8988T (cell line): ENCODE results near the gene SUPT20H.
"Not testable (repeated sequence)": the region's sequence is repeated elsewhere in the genome, so short reads cannot be mapped to it uniquely, and the experiment has no call there.

Source experiments
- DNase-seq: peaks from one replicate; pipeline ENCODE4 v3.0.0; 2011

SUPT20H gene

DNA sequence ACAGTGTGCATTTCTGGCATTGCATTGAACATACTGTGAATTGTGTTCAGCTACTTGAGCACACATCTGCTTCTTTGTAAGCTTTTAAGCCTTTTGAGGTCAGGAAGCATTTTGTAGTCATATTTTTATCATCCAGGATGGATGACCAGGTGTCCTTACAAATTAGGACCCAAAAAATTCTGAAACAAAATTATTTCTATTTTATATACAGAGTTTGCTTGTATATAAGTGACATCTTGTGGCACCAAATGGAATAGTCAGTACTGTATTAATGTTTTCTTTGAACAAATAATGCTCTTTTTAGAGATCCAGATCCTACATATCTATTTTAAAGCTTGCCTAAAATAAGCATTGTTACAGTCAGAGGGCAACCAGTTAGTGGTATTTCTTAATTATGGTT lies 9.5 kb upstream of the SUPT20H start:
- no peak for DNase-seq

DNA sequence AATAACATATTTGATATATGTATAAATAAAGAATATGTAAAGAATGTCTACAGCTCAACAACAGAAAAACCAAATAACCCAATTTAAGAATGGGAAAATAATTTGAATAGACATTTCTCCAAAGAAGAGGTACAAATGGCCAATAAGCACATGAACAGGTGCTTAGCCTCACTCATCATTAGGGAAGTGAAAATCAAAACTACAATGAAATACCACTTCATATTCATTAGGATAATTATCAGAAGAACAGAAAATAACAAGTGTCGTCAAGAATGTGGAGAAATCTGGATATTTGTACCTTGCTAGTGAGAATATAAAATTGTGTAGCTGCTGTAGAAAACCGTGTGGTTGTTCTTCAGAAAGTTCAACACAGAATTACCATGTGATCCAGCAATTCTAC lies 8.4 kb upstream of the SUPT20H start:
- DNase-seq: no peak

DNA sequence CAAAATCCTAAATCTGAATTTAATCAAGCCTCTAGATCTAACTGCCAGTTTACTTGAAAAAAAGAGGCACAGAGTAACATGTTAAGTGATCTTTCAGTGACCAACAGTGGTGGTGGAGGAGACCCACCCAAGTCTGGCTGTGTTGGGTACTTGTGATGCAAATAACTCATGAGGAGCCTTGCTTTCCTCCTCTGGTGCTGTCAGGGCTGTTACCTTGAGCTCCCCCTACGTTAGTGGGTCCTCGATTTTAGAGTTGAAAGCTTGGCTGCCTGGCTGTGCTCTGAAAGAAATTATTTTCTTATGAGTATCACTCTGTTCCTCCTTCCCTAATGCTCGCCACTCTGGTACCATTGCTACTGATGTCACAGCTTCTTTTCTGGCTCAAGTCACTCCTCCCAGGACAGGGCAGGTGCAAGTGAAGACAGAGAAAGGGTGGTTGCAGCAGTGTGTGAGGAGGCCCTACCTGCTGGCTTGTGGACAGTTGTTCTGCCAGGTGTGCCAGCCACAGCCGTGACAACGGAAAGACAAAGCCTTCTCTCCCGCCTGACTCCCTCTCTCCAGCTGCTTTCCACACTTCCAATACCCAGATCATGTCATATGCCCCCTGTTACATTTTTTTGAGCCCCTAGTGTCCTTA lies 6.5 kb upstream of the SUPT20H start:
- DNase-seq: no peak

DNA sequence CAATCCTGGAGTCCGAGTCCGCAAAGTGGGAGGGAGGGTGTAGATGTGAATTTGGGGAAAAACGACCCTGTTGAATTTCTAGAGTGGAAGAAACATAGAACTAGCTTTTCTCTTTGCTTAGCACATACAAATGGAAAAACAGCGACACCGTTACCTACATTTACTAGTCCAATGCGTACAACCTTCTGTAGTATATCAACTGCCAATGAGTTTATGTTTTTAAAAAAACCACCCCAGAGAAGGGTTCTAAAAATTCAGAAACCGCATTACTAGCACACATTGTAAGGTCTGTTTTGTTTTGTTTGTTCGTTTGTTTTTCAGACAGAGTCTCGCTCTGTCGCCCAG lies 332 bp upstream of the SUPT20H start:
- no peak for DNase-seq

DNA sequence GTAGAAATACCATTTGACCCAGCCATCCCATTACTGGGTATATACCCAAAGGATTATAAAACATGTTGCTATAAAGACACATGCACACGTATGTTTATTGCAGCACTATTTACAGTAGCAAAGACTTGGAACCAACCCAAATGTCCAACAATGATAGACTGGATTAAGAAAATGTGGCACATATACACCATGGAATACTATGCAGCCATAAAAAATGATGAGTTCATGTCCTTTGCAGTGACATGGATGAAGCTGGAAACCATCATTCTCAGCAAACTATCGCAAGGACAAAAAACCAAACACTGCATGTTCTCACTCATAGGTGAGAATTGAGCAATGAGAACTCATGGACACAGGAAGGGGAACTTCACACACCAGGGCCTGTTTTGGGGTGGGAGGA lies 3.3 kb downstream of the SUPT20H start:
- not testable (repeated sequence) for DNase-seq

DNA sequence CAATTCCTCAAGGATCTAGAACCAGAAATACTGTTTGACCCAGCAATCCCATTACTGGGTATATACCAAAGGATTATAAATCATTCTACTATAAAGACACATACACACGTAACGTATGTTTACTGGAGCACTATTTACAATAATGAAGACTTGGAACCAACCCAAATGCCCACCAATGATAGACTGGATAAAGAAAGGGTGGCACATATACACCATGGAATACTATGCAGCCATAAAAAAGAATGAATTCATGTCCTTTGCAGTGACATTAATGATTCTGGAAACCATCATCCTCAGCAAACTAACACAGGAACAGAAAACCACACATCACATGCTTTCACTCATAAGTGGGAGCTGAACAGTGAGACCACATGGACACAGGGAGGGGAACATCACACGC lies 6.4 kb downstream of the SUPT20H start:
- not testable (repeated sequence) for DNase-seq

DNA sequence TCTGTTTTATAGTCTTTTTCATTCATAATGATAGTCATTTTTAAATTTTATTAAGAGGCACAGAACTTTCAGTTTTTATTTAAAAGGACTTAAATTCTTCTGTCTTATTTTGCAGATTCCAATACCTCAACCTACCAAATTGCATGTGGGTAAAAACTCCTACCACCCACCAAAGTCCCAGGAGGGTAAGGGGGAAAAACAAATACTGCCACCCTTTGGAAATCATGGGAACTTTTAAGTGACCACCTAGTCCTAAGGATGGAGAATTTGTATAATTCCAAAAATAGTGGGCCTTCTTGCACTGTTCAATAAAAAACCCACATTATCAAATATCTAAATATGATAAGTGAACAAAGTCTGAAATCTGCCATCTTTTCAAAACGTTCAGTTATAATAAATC lies 9.7 kb downstream of the SUPT20H start:
- no peak for DNase-seq

DNA sequence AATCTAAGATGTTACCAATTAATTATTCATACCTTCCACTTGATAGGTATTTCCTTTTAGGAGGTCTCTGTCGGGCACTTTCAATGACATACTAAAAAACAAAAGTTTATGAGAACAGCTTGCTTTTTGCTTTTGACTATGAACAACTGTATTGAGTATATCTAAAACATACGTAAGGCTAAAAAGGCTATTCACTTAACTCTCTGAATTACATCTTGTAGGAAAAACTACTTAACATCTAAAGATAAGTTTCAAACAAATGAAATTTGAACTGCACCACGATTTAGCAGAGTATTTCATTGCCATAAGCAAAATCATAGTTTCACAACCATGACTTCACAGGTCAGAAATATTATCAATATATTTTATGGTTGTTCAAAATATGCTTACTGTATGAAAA lies 11.6 kb downstream of the SUPT20H start:
- no peak for DNase-seq

DNA sequence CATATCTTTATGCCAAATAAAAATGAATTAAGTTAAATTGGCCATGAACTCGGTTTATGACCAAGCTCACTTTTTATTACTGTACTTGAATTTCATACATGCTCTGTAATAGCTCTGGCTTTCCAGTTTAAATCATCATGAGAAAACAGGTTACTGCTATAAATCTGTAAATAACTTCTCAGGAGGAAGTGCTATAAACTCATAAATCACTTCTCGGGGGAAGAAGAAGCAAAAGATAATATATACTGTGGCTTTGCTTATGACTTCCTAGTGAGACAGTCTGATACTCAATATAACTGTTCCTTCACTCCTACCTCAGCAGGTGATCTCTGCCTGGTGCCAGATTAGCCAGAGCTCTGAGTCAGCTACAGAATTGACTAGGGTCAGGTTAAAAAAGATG lies 12.5 kb downstream of the SUPT20H start:
- no peak for DNase-seq

DNA sequence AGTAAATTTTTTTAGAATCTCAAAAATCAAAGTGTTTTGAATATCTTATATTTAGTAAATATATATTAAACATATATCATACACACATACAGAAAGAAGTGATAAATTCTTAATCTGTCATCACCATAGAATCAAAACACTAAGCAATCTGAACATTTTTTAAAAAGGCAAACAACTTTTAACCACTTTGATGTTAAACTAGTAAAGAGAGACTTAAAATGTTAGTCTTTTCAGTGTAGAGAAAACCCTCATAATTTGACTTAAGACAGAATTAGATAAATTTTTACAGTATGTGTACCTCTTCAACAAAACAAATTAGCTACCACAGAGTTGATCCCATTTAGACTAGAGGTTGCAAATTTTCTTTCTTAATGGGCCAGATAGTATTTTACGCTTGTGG lies 13.4 kb downstream of the SUPT20H start:
- DNase-seq: no peak

DNA sequence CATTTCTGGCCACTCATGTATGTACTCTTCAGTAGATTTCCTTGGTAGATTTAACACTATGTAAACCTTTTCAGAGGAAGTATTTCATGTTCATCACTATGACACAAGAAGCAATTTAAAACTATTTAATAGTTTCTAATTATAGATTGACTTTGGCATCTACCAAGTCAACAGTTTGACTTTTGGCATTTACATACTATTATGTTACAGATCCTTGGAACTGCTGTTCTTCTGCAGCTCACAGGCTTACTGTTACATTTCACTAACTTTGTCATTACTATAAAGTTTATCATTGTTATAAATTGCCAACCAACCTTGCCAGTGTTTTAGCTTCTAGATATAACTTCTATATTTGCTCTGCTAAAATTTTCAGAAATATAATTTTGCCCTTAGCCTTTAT lies 18.7 kb downstream of the SUPT20H start:
- no peak for DNase-seq

DNA sequence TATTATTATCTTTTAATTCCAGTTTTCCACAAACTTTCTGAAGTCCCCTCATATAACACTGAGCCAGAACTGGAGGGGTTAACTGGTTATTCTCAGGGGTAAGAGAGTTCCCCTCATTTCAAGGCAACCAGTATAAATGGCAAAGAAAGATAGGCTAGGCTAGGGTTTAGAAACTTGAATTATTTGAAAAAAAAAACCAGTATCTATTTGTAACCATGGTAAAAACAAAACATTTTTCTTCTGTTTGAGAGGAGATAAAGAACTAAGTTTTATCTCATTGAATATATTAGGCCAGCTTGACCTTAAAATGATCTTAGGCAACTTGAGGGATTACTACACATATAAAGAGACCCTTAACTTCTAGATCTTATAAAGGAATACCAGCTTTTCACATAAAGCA lies 19.6 kb downstream of the SUPT20H start:
- DNase-seq: no peak

DNA sequence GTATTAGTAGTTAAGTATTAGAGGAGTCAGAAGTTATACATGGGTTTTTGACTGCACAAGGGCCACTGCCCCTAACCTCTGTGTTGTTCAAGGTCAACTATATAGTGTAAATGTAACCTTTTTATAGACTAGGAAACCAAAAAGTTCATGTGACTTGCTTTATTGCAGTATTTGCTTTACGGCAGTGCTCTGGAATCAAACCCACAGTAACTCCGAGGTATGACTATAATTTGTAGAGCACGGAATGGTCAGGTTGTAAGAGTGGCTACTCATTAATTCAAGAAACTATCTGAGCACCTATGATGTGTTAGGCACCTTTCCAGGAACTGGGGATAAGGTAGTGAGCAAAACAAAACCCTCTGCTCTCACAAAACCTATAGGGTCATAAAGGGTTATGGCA lies 22.2 kb downstream of the SUPT20H start:
- DNase-seq: no peak

DNA sequence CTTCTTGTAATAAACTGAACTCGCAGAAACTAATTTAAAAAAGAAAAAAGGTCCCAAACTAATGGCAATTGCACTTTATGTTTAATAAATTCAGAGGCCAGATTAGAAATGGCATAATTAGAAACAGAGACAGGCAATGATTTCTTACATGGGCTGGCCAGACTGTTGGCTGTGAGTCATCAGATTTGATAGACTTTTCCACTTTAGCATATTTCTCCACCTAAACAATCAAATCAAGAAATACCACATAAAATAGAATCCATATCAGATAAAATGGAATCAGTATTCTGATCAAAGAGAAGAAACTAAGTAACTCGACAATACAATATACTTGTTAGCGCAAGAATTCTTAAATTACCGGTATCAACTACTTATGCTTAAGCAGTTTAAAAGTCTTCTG lies 29.9 kb downstream of the SUPT20H start:
- DNase-seq: no peak

DNA sequence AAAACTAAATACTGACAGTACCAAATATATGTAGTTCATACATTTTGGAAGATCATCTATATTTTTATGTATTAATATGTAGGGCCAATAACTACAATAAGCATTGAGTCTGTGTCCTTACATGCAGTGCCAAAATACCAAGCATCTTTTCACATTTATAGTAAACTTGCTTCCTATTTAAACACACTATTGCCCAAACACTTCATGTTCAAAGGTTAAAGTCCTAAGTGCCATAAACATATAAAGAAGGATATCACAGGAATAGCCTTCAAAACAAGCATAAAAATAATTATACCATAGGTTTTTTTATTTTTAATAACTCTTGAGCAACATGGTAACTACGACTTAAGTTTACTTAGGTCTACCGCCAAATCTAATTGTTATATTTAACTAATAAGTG lies 31.8 kb downstream of the SUPT20H start:
- no peak for DNase-seq

DNA sequence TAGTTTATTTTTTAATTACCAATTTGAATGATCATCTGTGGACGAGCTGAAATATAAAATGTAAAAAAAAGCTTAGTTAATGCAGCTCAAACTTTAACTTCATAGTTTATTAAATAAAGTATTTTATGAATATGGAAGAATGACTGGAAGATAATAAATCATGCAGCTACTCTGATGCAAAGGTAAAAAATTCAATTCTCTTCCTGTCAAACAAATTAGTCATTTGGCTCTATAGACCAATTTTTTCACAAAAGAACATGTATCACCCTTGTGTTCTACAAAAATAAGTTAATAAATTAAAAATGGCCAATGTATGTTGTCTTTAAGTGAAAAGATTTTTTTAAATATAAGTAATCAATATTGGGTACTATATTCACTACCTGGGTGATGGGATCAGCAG lies 32.7 kb downstream of the SUPT20H start:
- DNase-seq: no peak

DNA sequence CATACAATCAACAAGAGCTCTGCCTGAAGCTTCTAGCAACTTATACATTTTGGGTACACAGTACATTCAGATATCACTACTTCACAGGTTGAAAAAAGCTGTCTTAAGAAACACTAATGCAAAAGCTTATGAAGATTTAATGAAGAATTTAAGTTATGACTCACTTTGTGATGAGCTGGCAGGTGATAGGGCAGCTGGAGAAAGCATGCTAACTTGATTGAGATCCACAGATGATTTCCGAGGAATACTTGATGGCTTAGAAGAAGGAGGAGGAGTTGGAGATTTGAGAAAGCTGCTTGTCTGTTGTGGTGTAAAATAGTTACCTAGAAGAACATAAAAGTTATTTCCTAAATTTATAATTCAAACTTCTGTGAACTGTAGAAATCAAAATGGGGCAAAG lies 35.6 kb downstream of the SUPT20H start:
- no peak for DNase-seq

DNA sequence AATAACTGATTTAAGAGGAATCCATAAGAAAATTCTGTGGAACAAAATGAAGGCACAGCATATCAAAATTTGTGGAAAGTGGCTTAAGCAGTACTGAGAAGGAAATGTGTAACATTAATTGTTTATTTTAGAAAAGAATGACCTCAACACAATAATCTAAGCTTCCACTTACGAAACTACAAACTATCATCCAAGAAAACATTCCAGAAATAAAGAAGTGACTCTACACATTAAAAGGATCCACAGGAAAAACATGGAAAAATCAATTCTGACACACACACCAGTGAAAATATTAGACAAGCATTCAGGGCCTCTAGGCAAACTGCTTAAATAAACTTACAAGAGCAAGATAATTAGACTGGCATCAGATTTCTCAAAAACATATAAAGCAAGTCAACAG lies 44.9 kb downstream of the SUPT20H start:
- DNase-seq: no peak

DNA sequence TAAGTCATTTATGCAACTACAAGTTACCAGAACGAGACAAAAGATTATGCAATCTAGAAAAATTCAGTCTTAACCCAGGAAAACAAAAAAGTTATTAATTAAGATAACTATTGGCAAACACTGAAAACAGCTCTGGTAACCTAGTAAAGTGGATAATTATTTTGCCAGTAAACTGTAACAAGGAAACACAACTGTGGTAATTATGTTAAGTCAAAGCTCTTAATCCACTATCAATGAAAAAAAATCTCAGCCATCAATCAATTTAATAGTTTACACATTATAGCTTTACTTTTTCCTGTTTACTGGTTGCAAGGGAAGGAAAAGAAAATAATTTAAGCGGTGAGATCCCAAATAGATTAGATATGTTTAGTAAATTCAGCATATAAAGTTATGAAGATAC lies 47.7 kb downstream of the SUPT20H start:
- no peak for DNase-seq

DNA sequence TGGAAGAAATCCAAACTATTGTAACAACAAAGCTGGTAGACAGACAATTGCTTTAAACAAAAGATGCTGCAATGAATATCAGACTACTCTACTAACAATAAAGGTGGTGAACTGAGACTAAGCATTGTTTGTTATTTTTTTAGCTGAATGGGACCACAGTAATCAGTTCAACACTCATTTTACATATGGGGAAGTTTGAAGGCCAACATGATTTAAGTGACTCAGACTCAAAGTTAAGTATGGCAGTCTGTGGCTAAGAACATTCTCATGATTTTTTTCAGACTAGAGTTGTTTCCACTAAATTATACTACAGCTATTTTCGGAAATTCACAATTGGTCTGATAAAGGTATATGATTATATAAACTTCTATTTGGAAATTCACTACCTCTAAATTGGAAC lies 48.5 kb downstream of the SUPT20H start:
- no peak for DNase-seq

DNA sequence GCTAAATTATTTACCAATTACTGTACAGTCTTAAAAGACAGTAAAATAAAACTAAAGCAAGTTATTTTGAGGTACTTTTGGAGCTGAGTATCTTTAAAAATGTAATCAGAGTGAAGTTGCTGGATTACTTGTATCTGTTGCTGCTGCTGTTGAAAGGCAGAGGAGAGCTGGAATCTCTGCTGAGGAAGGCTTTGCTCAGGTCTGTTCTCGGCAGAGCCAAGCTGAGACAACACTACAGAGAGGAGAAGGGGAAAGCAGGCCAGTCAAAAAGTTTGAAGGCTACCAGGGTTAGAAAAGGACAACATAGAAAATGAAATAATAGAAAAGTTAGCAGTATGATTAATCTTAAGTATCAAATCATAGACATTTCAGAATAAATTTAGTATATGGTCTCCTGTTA lies 49.1 kb downstream of the SUPT20H start:
- DNase-seq: no peak

DNA sequence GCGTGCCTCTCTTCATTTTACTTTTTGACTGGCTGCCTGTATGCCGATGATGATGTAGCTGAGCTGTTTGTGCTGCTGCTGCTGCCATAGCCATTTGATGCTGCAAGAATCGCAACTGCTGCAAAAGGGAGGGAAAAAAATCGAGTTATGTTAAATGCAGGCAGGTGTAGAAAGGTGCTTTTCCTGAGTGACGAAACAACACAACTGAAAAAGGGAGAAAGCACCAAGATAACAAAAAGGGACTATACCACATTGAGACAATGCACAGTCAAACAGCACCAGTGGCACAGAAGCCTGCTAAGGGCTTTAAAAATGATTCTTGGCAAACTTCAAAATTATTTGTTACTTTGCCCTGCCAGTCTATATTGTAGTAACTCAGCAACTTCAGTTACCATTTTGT lies 49.8 kb downstream of the SUPT20H start:
- DNase-seq: no peak

DNA sequence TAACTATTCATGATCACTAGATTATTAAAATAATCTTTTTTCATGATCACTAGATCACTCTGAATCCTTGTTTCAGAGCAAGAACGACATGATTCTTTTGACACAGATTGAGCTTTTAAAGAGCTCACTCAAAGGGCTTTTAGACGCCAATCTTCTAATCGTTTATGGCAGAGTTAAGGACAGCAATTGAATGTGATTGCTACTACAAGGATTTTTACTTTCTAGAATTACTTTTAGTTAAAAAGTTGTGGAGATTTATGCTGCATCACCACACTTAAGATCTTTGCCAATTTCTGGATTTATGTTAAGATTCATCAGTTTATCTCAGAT lies 57.6 kb downstream of the SUPT20H start:
- DNase-seq: no peak

DNA sequence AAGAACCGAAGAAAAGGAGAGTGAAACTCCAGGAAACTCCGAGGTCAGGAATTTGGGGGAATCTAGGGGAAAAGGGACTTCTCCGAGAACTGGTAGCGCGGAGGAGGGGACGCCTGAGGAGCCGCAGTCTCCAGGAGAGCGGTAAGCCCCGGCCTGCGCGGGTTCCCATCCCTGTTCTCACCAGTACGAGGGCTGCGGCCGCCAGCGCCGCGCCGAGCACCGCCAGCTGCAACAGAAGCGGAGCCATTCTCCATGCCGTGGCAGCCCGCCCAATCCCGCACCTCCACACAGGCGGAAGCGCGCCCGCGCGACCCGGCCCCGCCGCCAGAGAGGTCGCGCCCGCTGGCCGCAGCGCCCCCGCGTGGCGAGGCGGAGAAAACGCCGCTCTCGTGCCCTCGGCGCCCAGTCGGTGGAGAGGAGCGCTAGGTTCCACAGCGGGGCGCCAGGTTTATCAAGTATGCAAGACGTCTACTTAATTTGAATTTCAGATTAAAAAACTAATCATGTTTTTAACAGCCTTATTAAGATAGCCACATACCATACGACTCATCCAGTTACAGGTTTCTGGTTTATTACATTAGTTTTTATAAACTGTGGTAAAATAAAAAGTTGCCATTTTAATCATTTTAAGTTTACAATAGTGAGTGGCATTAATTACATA lies 60.3 kb downstream of the SUPT20H start, which contains the start of gene ALG5:
Gene ALG5 (minus strand): TSS at position 287 of the 661 bp plus-strand sequence. CDS start 40 bp downstream, at position 247.
- DNase-seq: peak; percentile 60

DNA sequence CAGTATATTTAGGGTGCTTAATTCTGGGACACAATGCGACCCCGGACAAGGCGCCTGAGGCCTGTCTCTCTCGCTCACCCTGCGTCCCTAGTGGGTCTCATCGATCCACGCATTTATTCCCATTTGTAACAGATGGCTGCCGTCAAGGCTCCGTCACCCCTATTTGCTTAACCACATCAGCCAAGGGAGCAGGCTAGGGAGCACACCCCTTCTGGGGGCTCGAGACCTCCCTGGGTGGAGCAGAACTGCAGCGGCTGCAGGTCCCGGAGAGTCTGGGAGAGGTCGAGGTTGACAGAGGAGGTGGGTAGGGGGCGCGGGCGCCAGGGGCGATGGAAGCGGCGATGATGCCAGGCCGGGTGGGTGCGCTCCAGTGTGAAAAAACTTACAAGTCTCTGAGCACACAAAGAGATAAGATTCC lies 60.9 kb downstream of the SUPT20H start:
- no peak for DNase-seq
